Mesendoderm (in vitro differentiated cells): ENCODE results near the gene MBD6.
"Not testable (repeated sequence)": the region's sequence is repeated elsewhere in the genome, so short reads cannot be mapped to it uniquely, and the experiment has no call there.

Experiments used
- DNase-seq: peaks from one replicate; pipeline ENCODE4 v3.0.0; 2013
- H2AK5ac ChIP-seq: 2 replicates; pipeline ENCODE4 v1.6.1; 2013; ENCODE audit warnings: low read length, inconsistent platforms
- H2BK120ac ChIP-seq: 2 replicates; pipeline ENCODE4 v1.6.1; 2013; ENCODE audit warnings: low read depth, mild to moderate bottlenecking, low read length, moderate library complexity, mixed read lengths
- H2BK15ac ChIP-seq: replicated peaks from 2 replicates; pipeline ENCODE4 v1.6.1; 2013; ENCODE audit warnings: low read depth, mild to moderate bottlenecking, moderate library complexity
- H2BK5ac ChIP-seq: 2 replicates; pipeline ENCODE4 v1.6.1; 2013; ENCODE audit warnings: low read length, inconsistent platforms
- H3K18ac ChIP-seq: 2 replicates; pipeline ENCODE4 v1.6.1; 2013; ENCODE audit warnings: mild to moderate bottlenecking, low read length, mixed read lengths
- H3K23ac ChIP-seq: one replicate; pipeline ENCODE4 v1.6.1; 2013; ENCODE audit warnings: low read length
- H3K27ac ChIP-seq: 2 replicates; pipeline ENCODE4 v1.5.1; 2013; ENCODE audit warnings: low read depth, mild to moderate bottlenecking, inconsistent platforms, low read length, moderate library complexity
- H3K27me3 ChIP-seq: 2 replicates; pipeline ENCODE4 v1.6.1; 2013; ENCODE audit warnings: low read length, control low read depth, mild to moderate bottlenecking, inconsistent platforms; ENCODE audit not compliant: insufficient read depth, poor library complexity
- H3K36me3 ChIP-seq: 2 replicates; pipeline ENCODE4 v1.6.1; 2013; ENCODE audit warnings: low read length, inconsistent platforms; ENCODE audit not compliant: control insufficient read depth, insufficient read depth
- H3K4ac ChIP-seq: one replicate; pipeline ENCODE4 v1.6.1; 2013; ENCODE audit warnings: low read depth, mild to moderate bottlenecking, low read length, moderate library complexity
- H3K4me1 ChIP-seq: 2 replicates; pipeline ENCODE4 v1.6.1; 2013; ENCODE audit warnings: low read depth, low read length, inconsistent platforms; ENCODE audit not compliant: control insufficient read depth
- H3K4me2 ChIP-seq: 2 replicates; pipeline ENCODE4 v1.6.1; 2013; ENCODE audit warnings: low read length
- H3K4me3 ChIP-seq: 2 replicates; pipeline ENCODE4 v1.5.1; 2013; ENCODE audit warnings: mild to moderate bottlenecking, low read length
- H3K56ac ChIP-seq: one replicate; pipeline ENCODE4 v1.6.1; 2013; ENCODE audit warnings: low read length
- H3K79me1 ChIP-seq: 2 replicates; pipeline ENCODE4 v1.6.1; 2013; ENCODE audit warnings: low read length, inconsistent platforms
- H3K79me2 ChIP-seq: 2 replicates; pipeline ENCODE4 v1.6.1; 2013; ENCODE audit warnings: mild to moderate bottlenecking, low read length; ENCODE audit not compliant: control insufficient read depth, insufficient read depth
- H3K9ac ChIP-seq: 2 replicates; pipeline ENCODE4 v1.6.1; 2013; ENCODE audit warnings: low read length, inconsistent platforms
- H4K5ac ChIP-seq: one replicate; pipeline ENCODE4 v1.6.1; 2013; ENCODE audit warnings: low read length
- H4K8ac ChIP-seq: one replicate; pipeline ENCODE4 v1.6.1; 2013; ENCODE audit warnings: low read depth, mild to moderate bottlenecking, control low read depth, low read length, moderate library complexity
- WGBS: extraction: QIAGEN DNeasy Blood & Tissue Kit; methylation state at CpG from one replicate; pipeline ENCODE4 v1.1.7; 2013; ENCODE audit warnings: low lambda C conversion rate, missing lambda C conversion rate; ENCODE audit not compliant: insufficient coverage; ENCODE audit errors: extremely low coverage; 5-methylcytosine and 5-hydroxymethylcytosine counted together

Gene MBD6

DNA sequence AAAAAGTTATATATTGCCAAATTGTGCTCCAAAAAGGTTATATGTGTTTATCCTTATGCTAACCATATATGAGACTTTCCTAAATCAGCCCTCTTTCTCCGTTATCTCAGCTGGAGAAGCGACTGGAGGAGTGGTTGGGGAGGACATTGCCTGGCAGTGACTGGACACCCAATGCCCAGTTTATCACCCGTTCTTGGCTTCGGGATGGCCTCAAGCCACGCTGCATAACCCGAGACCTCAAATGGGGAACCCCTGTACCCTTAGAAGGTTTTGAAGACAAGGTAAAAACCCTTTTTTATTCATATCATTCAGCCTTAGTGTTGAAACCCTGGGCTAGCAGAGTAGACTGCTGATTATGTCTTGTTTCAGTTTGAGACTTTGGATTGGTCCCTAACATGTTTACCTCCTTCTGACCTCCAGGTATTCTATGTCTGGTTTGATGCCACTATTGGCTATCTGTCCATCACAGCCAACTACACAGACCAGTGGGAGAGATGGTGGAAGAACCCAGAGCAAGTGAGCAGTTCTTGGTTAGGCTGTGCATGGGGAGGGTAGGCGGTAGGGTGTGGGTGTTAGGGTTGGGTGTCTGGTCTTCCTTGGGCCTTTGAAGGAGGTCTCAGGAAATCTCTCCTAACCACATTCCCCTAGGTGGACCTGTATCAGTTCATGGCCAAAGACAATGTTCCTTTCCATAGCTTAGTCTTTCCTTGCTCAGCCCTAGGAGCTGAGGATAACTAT, 10.9 kb upstream of the MBD6 start:
- H3K23ac ChIP-seq, result no peak overlapping the region
- H3K79me2 ChIP-seq, result no peaks in the 10 kb centered on the region
- H3K4me1 ChIP-seq, result no peaks in the 10 kb centered on the region
- no peak overlapping the region for H2BK15ac ChIP-seq
- H2BK120ac ChIP-seq, result no peak overlapping the region
- H3K4me3 ChIP-seq, result no peak overlapping the region
- no peak overlapping the region for H2AK5ac ChIP-seq
- WGBS, result no CpG with 5 or more reads among the region's 7 CpGs
- no peak overlapping the region for H4K5ac ChIP-seq
- H2BK5ac ChIP-seq, result no peak overlapping the region
- no peak overlapping the region for H3K27ac ChIP-seq
- H3K18ac ChIP-seq, result no peak overlapping the region
- no peak overlapping the region for H3K9ac ChIP-seq
- peaks cover 32% of the 10 kb centered on the region for H3K36me3 ChIP-seq
- no peak overlapping the region for H3K4ac ChIP-seq
- no peak overlapping the region for H3K4me2 ChIP-seq
- peaks cover 4% of the 10 kb centered on the region for H3K79me1 ChIP-seq
- DNase-seq, result no peak
- H3K27me3 ChIP-seq, result no peaks in the 10 kb centered on the region
- no peak overlapping the region for H3K56ac ChIP-seq
- no peak overlapping the region for H4K8ac ChIP-seq

DNA sequence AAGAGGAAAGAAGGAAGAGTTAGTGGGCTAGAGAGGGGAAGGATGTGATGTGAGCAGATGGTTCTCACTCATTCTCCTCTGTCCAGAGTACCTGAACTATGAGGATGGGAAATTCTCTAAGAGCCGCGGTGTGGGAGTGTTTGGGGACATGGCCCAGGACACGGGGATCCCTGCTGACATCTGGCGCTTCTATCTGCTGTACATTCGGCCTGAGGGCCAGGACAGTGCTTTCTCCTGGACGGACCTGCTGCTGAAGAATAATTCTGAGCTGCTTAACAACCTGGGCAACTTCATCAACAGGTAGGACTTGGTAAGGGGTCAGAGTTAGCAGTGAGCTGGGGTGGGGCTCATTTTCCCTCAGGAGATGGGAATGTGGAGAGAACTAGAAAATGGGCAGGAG, 10.0 kb upstream of the MBD6 start:
- no peak overlapping the region for H3K18ac ChIP-seq
- H3K36me3 ChIP-seq, result peaks cover 37% of the 10 kb centered on the region
- H2BK120ac ChIP-seq, result no peak overlapping the region
- H3K23ac ChIP-seq, result no peak overlapping the region
- no peak overlapping the region for H3K9ac ChIP-seq
- H2AK5ac ChIP-seq, result no peak overlapping the region
- peaks cover 6% of the 10 kb centered on the region for H3K79me1 ChIP-seq
- WGBS, result no CpG with 5 or more reads among the region's 6 CpGs
- H3K79me2 ChIP-seq, result no peaks in the 10 kb centered on the region
- no peak overlapping the region for H3K4me3 ChIP-seq
- H3K4me1 ChIP-seq, result no peaks in the 10 kb centered on the region
- no peak overlapping the region for H2BK15ac ChIP-seq
- no peak overlapping the region for H3K4ac ChIP-seq
- H3K56ac ChIP-seq, result no peak overlapping the region
- H3K27me3 ChIP-seq, result no peaks in the 10 kb centered on the region
- no peak overlapping the region for H3K27ac ChIP-seq
- DNase-seq, result no peak
- no peak overlapping the region for H4K8ac ChIP-seq
- no peak overlapping the region for H4K5ac ChIP-seq
- no peak overlapping the region for H3K4me2 ChIP-seq
- H2BK5ac ChIP-seq, result no peak overlapping the region

DNA sequence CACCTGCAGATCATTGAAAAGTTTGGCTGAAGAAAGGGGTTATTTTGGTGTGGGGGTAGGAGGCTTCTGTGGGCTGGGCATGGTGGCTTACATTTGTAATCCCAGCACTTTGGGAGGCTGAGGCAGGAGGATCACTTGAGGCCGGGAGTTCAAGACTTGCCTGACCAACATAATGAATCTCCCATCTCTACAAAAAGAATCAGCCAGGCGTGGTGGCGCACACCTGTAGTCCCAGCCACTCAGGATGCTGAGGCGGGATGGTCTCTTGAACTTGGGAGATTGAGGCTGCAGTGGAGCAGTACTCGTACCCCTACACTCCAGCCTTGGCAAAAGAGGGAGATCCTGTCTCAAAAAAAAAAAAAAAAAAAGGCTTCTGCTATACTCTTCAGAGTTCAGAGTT, 9.4 kb upstream of the MBD6 start:
- Histone ChIP-seq H3K36me3 (peaks cover 39% of the 10 kb centered on the region), H3K27me3 (no peaks in the 10 kb centered on the region)

DNA sequence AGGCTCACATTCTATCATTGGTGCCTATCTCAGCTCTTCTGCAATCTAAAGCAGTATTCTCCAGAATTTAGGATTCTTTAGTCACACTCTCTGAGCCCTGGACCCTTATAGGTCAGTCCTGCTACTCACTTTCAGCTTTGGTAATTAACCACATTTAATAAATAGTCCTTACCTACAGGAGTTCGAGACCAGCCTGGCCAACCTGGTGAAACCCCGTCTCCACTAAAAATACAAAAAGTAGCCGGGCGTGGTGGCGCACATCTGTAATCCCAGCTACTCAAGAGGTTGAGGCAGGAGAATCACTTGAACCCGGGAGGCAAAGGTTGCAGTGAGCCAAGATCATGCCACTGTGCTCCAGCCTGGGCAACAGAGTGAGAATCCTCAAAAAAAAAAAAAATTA, 8.9 kb upstream of the MBD6 start:
- not testable (repeated sequence) for H3K18ac ChIP-seq, H3K4ac ChIP-seq, H2AK5ac ChIP-seq, H4K8ac ChIP-seq, H2BK120ac ChIP-seq, H3K79me2 ChIP-seq, H2BK5ac ChIP-seq, H3K56ac ChIP-seq, H3K4me1 ChIP-seq, H2BK15ac ChIP-seq, DNase-seq, H3K4me3 ChIP-seq, H3K27ac ChIP-seq, H3K23ac ChIP-seq, H3K27me3 ChIP-seq, H3K79me1 ChIP-seq, H3K4me2 ChIP-seq, H4K5ac ChIP-seq, H3K9ac ChIP-seq
- WGBS, result no CpG with 5 or more reads among the region's 6 CpGs
- H3K36me3 ChIP-seq, result peaks cover 40% of the 10 kb centered on the region

More for the DNA sequence above, 9.4 kb upstream of the MBD6 start:
- Histone ChIP-seq H2BK15ac (no peak overlapping the region), H3K4me2 (no peak overlapping the region), H3K79me2 (peaks cover 2% of the 10 kb centered on the region), H3K9ac (no peak overlapping the region), H2AK5ac (no peak overlapping the region), H3K4me3 (no peak overlapping the region), H3K56ac (no peak overlapping the region), H3K4ac (no peak overlapping the region), H3K18ac (no peak overlapping the region), H3K4me1 (peaks cover under 1% of the 10 kb centered on the region), H3K79me1 (peaks cover 6% of the 10 kb centered on the region), H2BK120ac (no peak overlapping the region), H4K8ac (no peak overlapping the region), H2BK5ac (no peak overlapping the region), H4K5ac (no peak overlapping the region), H3K27ac (no peak overlapping the region), H3K23ac (no peak overlapping the region)
- no CpG with 5 or more reads among the region's 5 CpGs for WGBS
- no peak for DNase-seq

DNA sequence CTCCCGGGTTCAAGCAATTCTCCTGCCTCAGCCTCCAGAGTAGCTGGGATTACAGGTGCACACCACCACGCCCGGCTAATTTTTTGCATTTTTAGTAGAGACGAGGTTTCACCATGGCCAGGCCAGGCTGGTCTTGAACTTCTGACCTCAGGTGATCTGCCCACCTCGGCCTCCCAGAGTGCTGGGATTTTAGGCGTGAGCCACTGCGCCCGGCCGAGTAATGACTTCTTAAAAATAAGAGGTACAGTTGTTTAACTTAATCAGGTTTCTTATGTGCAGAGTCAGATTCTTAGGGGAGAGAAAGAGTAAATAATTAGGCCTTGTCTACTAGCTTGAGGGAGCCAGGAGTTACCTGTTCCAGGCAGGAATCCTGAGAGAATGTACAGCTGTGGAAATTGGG, 8.4 kb upstream of the MBD6 start:
- not testable (repeated sequence) for H3K56ac ChIP-seq, H3K18ac ChIP-seq, H3K79me2 ChIP-seq, H3K79me1 ChIP-seq, H3K4ac ChIP-seq, H3K4me3 ChIP-seq, H3K9ac ChIP-seq, DNase-seq, H3K4me2 ChIP-seq, H2BK15ac ChIP-seq, H3K23ac ChIP-seq, H4K5ac ChIP-seq, H2BK120ac ChIP-seq, H4K8ac ChIP-seq, H3K4me1 ChIP-seq, H3K27ac ChIP-seq, H3K27me3 ChIP-seq, H2BK5ac ChIP-seq, H2AK5ac ChIP-seq
- no CpG with 5 or more reads among the region's 9 CpGs for WGBS
- peaks cover 40% of the 10 kb centered on the region for H3K36me3 ChIP-seq
